Amniotic stem cell (primary cell): ENCODE results near the gene INSC.

Source experiments
- DNase-seq: peaks from one replicate; lab custom pipeline; 2025; lab: John Stamatoyannopoulos, UW

INSC gene

DNA sequence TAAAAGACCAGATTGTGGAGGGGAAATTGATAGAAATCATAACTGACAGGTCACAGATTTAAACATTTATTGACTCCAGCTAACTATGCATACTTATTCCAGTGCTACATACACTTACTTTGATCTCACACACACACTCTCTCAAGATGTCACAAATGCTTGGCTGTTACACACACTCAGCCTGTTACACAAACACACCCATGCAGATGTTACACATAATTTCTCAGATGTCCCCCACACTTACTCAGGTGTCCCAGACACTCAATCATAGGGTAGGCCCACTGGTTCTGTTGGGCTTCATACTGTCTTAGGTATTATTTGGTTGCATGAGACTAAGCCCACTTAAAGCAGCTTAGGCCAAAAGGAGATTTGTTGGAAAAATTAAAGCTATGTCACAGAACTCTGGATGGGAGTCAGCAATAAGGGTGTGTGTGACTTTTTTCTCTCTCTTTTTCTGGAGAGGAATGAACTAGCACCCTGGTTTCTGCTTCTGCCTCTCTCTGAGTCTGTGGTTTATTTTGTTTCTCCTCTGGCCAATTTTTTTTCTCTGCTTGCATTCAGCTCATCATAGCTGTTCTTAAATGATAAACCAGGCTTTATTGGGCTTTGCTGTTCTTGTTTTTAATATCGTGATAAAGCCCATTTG is 179.4 kb downstream of the INSC start:
- DNase-seq = no peak

DNA sequence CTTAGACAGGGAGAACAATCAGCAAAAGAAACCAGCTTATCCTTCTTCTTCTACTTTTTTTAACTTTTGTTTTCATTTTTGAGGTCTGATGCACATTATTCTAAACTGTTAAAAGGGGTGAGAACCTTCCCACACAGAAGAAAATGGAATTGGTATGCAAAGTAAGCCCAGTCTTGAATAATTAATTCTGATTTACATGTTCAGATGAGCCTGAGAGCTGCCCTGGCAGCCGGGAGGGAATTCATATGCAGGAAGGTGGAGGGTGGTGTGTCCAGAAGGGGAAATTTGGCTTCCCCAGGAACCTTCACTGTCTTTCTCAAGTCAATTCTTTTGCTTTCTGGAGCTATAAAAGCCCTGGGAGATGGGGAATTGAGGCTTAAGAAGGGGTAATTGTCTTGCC is 181.0 kb downstream of the INSC start:
- no peak for DNase-seq
